H1 (cell line): ENCODE measurements around the gene THADA. TPM values are rescaled to one million over a fixed set of nuclear protein-coding genes. Genes with fewer than 3 reads are reported as not detected.

ENCODE experiments used
- BACH1 ChIP-seq: IDR thresholded peaks from 2 replicates; pipeline ENCODE4 v1.6.1; 2012; ENCODE audit warnings: low read length, improper control_type of control experiment
- CBX8 ChIP-seq: fragments of 300-800, 300-1000 bp; sonication (generic); IDR thresholded peaks from 2 replicates; pipeline ENCODE4 v1.7.1; 2016; ENCODE audit warnings: low read depth, low read length, borderline replicate concordance
- RXRA ChIP-seq: IDR thresholded peaks from 2 replicates; pipeline ENCODE4 v1.6.1; 2011; ENCODE audit warnings: low read depth, mild to moderate bottlenecking, low read length, moderate library complexity; ENCODE audit not compliant: insufficient read depth
- polyA plus RNA-seq, 7 experiments: library from polyadenylated mRNA; depleted of rRNA in 3 of 7; stranded (reverse) in 5 of 7; unstranded in 2 of 7; fragments of >200 nt in 5 of 7; fragments of 200-250 nt in 2 of 7; gene quantifications; 1 replicate in 5 of 7; 2 replicates in 1 of 7; 4 replicates in 1 of 7; pipeline versions ENCODE4 v1.2.1 to v1.2.3, GENCODE V29; 2011 to 2013; ENCODE audit warnings: missing spikeins in 2 of 7, mixed read lengths in 2 of 7
- total RNA-seq: library from RNA; stranded (reverse); fragmentation: NEBNext Ultra II Directional; extraction: Animal tissue kit (Norgen Biotek cat#: 25700); gene quantifications from 2 replicates; pipeline ENCODE4 v1.2.1, GENCODE V29; 2021
- TF ChIP-seq, protein P1 (sequence below): fragments of 300-600 bp; sonication (generic); IDR thresholded peaks from 2 replicates; pipeline ENCODE4 v1.7.1; 2012; ENCODE audit warnings: low read length, moderate library complexity, mild to moderate bottlenecking, inconsistent platforms; ENCODE audit not compliant: insufficient replicate concordance

Gene THADA
- total and polyA plus RNA-seq, 2 of the 8 experiments (the other 6 are each of a cell fraction or from before 2014, with no cell fraction given): 22.4 to 26.8 TPM

DNA sequence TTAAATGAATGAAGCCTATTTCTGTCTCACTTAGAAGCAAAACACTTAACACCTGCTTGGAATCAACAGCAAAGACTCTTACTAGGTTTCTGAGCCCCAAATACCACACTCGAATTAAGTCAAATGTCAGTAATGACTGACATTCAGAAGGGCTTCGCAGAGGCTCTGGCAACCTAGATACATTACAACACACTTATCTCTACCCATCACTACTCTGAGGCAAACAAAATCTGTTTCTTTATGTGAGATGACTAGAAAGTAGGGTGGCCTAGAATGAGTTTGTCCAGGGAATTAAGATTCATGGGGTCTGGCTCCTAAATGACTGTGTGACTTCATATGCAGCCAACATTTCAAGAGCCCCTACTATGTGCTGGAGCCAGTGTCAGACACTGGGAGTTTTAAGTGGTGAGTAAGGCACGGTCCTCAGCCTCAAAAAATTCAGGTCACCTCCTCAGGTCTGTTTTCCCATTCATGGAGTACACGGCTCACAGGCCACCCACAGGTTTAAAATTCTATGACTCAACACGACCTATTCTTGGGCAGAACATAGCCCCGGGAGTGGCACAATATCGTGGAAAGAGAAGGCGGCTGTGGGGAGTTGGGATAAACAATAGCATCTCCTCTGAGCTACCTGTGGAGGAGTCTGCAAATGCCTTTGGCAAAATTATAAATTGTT is 219.2 kb downstream of the THADA start (continued):
- TF ChIP-seq BACH1 (no peak), RXRA (no peak), CBX8 (no peak)
- TF ChIP-seq, protein P1, sequence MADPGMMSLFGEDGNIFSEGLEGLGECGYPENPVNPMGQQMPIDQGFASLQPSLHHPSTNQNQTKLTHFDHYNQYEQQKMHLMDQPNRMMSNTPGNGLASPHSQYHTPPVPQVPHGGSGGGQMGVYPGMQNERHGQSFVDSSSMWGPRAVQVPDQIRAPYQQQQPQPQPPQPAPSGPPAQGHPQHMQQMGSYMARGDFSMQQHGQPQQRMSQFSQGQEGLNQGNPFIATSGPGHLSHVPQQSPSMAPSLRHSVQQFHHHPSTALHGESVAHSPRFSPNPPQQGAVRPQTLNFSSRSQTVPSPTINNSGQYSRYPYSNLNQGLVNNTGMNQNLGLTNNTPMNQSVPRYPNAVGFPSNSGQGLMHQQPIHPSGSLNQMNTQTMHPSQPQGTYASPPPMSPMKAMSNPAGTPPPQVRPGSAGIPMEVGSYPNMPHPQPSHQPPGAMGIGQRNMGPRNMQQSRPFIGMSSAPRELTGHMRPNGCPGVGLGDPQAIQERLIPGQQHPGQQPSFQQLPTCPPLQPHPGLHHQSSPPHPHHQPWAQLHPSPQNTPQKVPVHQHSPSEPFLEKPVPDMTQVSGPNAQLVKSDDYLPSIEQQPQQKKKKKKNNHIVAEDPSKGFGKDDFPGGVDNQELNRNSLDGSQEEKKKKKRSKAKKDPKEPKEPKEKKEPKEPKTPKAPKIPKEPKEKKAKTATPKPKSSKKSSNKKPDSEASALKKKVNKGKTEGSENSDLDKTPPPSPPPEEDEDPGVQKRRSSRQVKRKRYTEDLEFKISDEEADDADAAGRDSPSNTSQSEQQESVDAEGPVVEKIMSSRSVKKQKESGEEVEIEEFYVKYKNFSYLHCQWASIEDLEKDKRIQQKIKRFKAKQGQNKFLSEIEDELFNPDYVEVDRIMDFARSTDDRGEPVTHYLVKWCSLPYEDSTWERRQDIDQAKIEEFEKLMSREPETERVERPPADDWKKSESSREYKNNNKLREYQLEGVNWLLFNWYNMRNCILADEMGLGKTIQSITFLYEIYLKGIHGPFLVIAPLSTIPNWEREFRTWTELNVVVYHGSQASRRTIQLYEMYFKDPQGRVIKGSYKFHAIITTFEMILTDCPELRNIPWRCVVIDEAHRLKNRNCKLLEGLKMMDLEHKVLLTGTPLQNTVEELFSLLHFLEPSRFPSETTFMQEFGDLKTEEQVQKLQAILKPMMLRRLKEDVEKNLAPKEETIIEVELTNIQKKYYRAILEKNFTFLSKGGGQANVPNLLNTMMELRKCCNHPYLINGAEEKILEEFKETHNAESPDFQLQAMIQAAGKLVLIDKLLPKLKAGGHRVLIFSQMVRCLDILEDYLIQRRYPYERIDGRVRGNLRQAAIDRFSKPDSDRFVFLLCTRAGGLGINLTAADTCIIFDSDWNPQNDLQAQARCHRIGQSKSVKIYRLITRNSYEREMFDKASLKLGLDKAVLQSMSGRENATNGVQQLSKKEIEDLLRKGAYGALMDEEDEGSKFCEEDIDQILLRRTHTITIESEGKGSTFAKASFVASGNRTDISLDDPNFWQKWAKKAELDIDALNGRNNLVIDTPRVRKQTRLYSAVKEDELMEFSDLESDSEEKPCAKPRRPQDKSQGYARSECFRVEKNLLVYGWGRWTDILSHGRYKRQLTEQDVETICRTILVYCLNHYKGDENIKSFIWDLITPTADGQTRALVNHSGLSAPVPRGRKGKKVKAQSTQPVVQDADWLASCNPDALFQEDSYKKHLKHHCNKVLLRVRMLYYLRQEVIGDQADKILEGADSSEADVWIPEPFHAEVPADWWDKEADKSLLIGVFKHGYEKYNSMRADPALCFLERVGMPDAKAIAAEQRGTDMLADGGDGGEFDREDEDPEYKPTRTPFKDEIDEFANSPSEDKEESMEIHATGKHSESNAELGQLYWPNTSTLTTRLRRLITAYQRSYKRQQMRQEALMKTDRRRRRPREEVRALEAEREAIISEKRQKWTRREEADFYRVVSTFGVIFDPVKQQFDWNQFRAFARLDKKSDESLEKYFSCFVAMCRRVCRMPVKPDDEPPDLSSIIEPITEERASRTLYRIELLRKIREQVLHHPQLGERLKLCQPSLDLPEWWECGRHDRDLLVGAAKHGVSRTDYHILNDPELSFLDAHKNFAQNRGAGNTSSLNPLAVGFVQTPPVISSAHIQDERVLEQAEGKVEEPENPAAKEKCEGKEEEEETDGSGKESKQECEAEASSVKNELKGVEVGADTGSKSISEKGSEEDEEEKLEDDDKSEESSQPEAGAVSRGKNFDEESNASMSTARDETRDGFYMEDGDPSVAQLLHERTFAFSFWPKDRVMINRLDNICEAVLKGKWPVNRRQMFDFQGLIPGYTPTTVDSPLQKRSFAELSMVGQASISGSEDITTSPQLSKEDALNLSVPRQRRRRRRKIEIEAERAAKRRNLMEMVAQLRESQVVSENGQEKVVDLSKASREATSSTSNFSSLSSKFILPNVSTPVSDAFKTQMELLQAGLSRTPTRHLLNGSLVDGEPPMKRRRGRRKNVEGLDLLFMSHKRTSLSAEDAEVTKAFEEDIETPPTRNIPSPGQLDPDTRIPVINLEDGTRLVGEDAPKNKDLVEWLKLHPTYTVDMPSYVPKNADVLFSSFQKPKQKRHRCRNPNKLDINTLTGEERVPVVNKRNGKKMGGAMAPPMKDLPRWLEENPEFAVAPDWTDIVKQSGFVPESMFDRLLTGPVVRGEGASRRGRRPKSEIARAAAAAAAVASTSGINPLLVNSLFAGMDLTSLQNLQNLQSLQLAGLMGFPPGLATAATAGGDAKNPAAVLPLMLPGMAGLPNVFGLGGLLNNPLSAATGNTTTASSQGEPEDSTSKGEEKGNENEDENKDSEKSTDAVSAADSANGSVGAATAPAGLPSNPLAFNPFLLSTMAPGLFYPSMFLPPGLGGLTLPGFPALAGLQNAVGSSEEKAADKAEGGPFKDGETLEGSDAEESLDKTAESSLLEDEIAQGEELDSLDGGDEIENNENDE: no peak
- TF ChIP-seq, all 59 proteins: peak for 0
